ENCODE results near the gene IGFLR1. TPM values are rescaled to one million over a fixed set of nuclear protein-coding genes. Genes with fewer than 3 reads are reported as not detected.
A peak's percentile ranks its signal among the peaks of the same experiment; 100 is the strongest.

The IGFLR1 gene
- total and polyA plus RNA-seq, 4 donors, result 3.8 to 72.5 (median 26.0) TPM

GRCh38 chr19:35757231-35757748 is 15.0 kb upstream of the IGFLR1 start:
- peaks cover 0 to 4% (median 0%) of the 10 kb centered on the region in 4 donors for H3K9me3 ChIP-seq (ENCODE audit: control insufficient read depth in 4 of 4, insufficient read depth in 3 of 4, low read length in 3 of 4)
- WGBS, 2 donors, result 7 to 11% methylated on average over 18 to 19 of the region's 19 CpGs
- peaks cover 0 to 4% (median 0%) of the 10 kb centered on the region in 3 donors for H3K27me3 ChIP-seq (ENCODE audit: control insufficient read depth in 3 of 3, insufficient read depth in 3 of 3, low read length in 2 of 3)
- DNase-seq (peak; percentile 89 to 94 (median 92)), ATAC-seq (ENCODE audit: insufficient read depth, low FRiP score) (peak; percentile 6)
- H3K4me1 ChIP-seq (ENCODE audit: control insufficient read depth in 5 of 5, insufficient read depth in 5 of 5, low read length in 5 of 5), result peaks cover 0 to 32% (median 14%) of the 10 kb centered on the region in 5 donors
- peak overlapping the region; percentile 88 to 97 for H3K27ac ChIP-seq (ENCODE audit: low read depth in 1 of 2, low read length in 1 of 2)
- no peak overlapping the region for H3K4me3 ChIP-seq
- peaks cover 0 to 25% (median 21%) of the 10 kb centered on the region in 4 donors for H3K36me3 ChIP-seq (ENCODE audit: control insufficient read depth in 4 of 4, insufficient read depth in 4 of 4, low read length in 4 of 4)
- TF ChIP-seq, protein P1, sequence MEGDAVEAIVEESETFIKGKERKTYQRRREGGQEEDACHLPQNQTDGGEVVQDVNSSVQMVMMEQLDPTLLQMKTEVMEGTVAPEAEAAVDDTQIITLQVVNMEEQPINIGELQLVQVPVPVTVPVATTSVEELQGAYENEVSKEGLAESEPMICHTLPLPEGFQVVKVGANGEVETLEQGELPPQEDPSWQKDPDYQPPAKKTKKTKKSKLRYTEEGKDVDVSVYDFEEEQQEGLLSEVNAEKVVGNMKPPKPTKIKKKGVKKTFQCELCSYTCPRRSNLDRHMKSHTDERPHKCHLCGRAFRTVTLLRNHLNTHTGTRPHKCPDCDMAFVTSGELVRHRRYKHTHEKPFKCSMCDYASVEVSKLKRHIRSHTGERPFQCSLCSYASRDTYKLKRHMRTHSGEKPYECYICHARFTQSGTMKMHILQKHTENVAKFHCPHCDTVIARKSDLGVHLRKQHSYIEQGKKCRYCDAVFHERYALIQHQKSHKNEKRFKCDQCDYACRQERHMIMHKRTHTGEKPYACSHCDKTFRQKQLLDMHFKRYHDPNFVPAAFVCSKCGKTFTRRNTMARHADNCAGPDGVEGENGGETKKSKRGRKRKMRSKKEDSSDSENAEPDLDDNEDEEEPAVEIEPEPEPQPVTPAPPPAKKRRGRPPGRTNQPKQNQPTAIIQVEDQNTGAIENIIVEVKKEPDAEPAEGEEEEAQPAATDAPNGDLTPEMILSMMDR (IDR thresholded peaks at IDR 0.05; ENCODE audit: control extremely low read depth, extremely low read depth), result no peak
- H3K9ac ChIP-seq (ENCODE audit: insufficient read depth in 1 of 2, low read length in 2 of 2), result peak overlapping the region in 1 of 2 donors; percentile 56

DNA sequence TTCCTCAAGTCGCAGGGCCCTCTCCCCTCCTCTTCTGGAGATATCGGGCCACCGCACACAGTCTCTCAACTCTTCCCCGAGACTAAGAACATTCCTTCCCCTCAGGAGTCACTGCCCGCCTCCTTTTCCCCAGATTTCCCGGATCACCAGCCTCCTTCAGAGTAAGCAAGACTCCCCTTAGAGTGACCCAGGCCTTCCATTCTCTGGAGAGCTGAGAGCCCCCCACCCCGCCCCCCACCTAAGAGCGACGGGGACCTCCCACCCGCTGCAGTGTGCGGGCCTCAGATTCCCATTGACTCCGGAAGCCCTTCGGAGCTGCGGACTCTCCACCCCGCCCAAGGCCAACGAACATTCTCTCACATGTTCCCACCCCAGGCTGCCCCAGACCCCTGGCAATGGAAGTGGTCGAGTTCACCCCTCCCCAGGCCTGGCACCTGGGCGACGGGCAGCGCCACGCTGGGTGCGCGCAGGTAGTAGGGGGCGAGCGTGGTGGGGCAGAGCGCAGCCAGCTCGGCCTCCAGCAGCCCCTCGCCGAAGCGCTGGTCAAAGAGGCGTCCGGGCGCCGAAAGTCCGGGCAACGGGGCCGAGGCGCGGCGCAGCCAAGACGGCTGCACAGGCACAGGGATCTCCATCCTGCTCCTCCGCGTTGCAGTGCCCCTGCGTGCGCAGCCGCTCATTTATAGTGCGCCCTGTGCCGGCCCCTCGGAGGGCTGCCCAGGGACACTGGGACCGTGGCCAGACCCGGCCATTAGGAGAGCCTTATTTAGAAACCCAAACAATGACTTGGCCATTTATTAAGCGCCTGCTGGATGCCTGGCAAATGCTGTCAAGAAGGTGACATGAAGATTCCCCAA is 14.4 kb upstream of the IGFLR1 start, which contains the start of gene HSPB6:
TSS of gene HSPB6 (minus strand) at position 653 of the 854 bp plus-strand sequence. CDS start at position 632, 21 bp downstream.
- Histone ChIP-seq H3K9ac (ENCODE audit: insufficient read depth in 1 of 2, low read length in 2 of 2) (peak within 1 kb of the TSS in 1 of 2 donors; percentile 68), H3K27ac (ENCODE audit: low read depth in 1 of 2, low read length in 1 of 2) (peak within 1 kb of the TSS; percentile 88 to 97), H3K27me3 (ENCODE audit: control insufficient read depth in 3 of 3, insufficient read depth in 3 of 3, low read length in 2 of 3) (peaks cover 0 to 4% (median 0%) of the 10 kb centered on the region in 3 donors), H3K36me3 (ENCODE audit: control insufficient read depth in 4 of 4, insufficient read depth in 4 of 4, low read length in 4 of 4) (peaks cover 0 to 26% (median 17%) of the 10 kb centered on the region in 4 donors), H3K9me3 (ENCODE audit: control insufficient read depth in 4 of 4, insufficient read depth in 3 of 4, low read length in 3 of 4) (peaks cover 0 to 4% (median 0%) of the 10 kb centered on the region in 4 donors), H3K4me3 (peak within 1 kb of the TSS; percentile 16), H3K4me1 (ENCODE audit: control insufficient read depth in 5 of 5, insufficient read depth in 5 of 5, low read length in 5 of 5) (peaks cover 0 to 32% (median 14%) of the 10 kb centered on the region in 5 donors)
- TF ChIP-seq, protein P1 (IDR thresholded peaks at IDR 0.05; ENCODE audit: control extremely low read depth, extremely low read depth), result no peak
- ATAC-seq (ENCODE audit: insufficient read depth, low FRiP score), result no peak
- WGBS, 2 donors, result 3 to 9% methylated on average over 50 to 52 of the region's 52 CpGs
- DNase-seq, result peak; percentile 88 to 92 (median 91)

DNA sequence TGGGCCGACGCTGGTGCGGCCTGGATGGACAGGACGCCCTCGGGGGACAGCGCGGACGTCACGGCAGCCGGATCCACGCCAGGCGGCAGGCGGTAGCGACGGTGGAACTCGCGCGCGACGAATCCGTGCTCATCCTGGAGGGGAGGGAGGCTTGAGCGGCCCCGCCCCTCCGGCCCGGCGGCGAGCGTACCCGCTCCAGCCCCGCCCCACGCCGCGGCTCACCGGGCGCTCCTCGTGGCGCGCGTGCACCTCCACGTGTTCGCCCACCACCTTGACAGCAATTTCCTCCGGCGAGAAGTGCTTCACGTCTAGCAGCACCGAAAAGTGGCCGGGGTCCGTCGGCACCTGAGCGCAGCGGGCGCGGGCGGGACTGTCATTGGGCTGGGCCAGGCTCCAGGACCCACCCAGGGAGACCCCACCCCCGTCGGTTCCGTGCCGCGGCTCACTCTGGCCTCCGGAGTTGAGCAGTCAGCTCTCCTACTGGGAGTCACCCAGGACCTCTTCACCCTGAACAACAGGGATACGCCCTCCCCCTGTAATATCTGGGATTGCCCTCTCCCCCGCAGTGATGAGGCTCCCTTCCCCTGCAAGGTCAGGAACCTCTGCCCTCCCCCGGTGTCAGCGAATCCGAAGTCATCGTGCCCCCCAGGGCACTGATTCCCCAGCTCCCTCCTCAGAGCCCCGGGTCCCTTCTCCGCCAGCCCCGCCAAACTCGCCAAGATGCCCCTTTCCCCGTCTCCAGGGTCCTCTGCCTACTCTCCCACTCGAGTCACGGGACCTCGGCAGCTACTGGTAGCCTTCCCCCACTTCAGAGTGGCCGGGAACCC is 13.5 kb upstream of the IGFLR1 start:
- H3K36me3 ChIP-seq (ENCODE audit: control insufficient read depth in 4 of 4, insufficient read depth in 4 of 4, low read length in 4 of 4), result peaks cover 0 to 26% (median 17%) of the 10 kb centered on the region in 4 donors
- no peak for ATAC-seq (ENCODE audit: insufficient read depth, low FRiP score)
- DNase-seq, result peak; percentile 45 to 73 (median 61)
- peak overlapping the region in 1 of 2 donors; percentile 68 for H3K9ac ChIP-seq (ENCODE audit: insufficient read depth in 1 of 2, low read length in 2 of 2)
- H3K4me1 ChIP-seq (ENCODE audit: control insufficient read depth in 5 of 5, insufficient read depth in 5 of 5, low read length in 5 of 5), result peaks cover 0 to 32% (median 14%) of the 10 kb centered on the region in 5 donors
- H3K27me3 ChIP-seq (ENCODE audit: control insufficient read depth in 3 of 3, insufficient read depth in 3 of 3, low read length in 2 of 3), result peaks cover 0 to 4% (median 0%) of the 10 kb centered on the region in 3 donors
- H3K4me3 ChIP-seq, result no peak overlapping the region
- TF ChIP-seq, protein P1 (IDR thresholded peaks at IDR 0.05; ENCODE audit: control extremely low read depth, extremely low read depth), result no peak
- peaks cover 0 to 1% (median 0%) of the 10 kb centered on the region in 4 donors for H3K9me3 ChIP-seq (ENCODE audit: control insufficient read depth in 4 of 4, insufficient read depth in 3 of 4, low read length in 3 of 4)
- peak overlapping the region; percentile 88 to 97 for H3K27ac ChIP-seq (ENCODE audit: low read depth in 1 of 2, low read length in 1 of 2)
- WGBS, 2 donors, result 23 to 26% methylated on average over 57 to 74 of the region's 74 CpGs
